GM12875 (cell line): ENCODE measurements around the gene PHGDH.

Experiments
- H3K4me3 ChIP-seq: one replicate; pipeline ENCODE4 v1.5.1; 2011; ENCODE audit warnings: low read depth, low read length, control low read depth
- CTCF ChIP-seq: IDR thresholded peaks from 2 replicates; pipeline ENCODE4 v1.5.1; 2011; ENCODE audit warnings: low read depth, mild to moderate bottlenecking, control low read depth, inconsistent platforms, low read length, moderate library complexity, borderline replicate concordance; ENCODE audit not compliant: insufficient read depth

The PHGDH gene

GRCh38 chr1:119787776-119788175 lies 76.0 kb downstream of the PHGDH start:
- H3K4me3 ChIP-seq = no peak overlapping the region
- TF ChIP-seq CTCF = no peak

- no peak overlapping the region for H3K4me3 ChIP-seq
- no peak for TF ChIP-seq CTCF
These were observed 78.9 kb downstream of the PHGDH start for GRCh38 chr1:119790451-119791198.

- no peak for TF ChIP-seq CTCF
- H3K4me3 ChIP-seq = no peak overlapping the region
These were observed 79.6 kb downstream of the PHGDH start for GRCh38 chr1:119791377-119791776.
